RWPE1 (cell line): ENCODE results near the gene STAC2.

Experiments
- CTCF ChIA-PET: fragments of 350-600 bp; sonication (Branson Sonifier 250); formaldehyde crosslinking; extraction: SDS; loops from one replicate; lab custom pipeline; 2021; lab: Yijun Ruan, JAX
- POLR2A ChIA-PET: fragments of 400-600 bp; formaldehyde crosslinking; extraction: SDS; loops from one replicate; lab custom pipeline; 2020; ENCODE audit warnings: antibody characterized with exemption; ENCODE audit not compliant: low non-redundant PET; lab: Yijun Ruan, JAX
- DNase-seq: peaks from one replicate; pipeline ENCODE4 v3.0.0; 2012; ENCODE audit warnings: low spot score
- H3K27ac ChIP-seq: fragments of 450-650 bp; 2 replicates; pipeline ENCODE4 v1.5.1; 2017
- TF ChIP-seq, protein P1 (sequence below): fragments of 450-650 bp; conservative IDR thresholded peaks from 2 replicates; pipeline ENCODE4 v1.5.1; 2017; ENCODE audit warnings: low read depth, mild to moderate bottlenecking

The STAC2 gene

DNA sequence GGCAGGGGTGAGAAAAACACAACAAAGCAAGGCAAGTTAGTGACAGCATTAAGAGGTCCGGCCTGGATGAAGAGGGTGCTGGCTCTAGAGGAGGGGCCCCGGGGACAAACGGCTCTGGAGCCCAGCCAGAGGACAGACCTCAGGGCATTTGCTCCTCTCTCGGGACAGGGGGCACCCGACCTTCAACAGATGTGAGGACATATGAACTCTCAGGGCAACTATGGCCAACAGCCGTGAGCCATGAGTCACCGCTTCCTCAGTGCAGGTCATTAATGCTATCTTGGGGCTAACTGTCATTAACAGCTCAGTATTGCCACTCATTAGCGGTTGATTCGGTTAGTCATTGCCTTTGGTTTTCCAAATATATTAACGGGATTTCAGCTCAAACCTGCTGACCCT is 50.1 kb downstream of the STAC2 start:
- POLR2A ChIA-PET = no interaction called here
- DNase-seq = no peak
- peak overlapping the region; percentile 23; the same call in 1 of the 2 replicates for H3K27ac ChIP-seq
- TF ChIP-seq, protein P1, sequence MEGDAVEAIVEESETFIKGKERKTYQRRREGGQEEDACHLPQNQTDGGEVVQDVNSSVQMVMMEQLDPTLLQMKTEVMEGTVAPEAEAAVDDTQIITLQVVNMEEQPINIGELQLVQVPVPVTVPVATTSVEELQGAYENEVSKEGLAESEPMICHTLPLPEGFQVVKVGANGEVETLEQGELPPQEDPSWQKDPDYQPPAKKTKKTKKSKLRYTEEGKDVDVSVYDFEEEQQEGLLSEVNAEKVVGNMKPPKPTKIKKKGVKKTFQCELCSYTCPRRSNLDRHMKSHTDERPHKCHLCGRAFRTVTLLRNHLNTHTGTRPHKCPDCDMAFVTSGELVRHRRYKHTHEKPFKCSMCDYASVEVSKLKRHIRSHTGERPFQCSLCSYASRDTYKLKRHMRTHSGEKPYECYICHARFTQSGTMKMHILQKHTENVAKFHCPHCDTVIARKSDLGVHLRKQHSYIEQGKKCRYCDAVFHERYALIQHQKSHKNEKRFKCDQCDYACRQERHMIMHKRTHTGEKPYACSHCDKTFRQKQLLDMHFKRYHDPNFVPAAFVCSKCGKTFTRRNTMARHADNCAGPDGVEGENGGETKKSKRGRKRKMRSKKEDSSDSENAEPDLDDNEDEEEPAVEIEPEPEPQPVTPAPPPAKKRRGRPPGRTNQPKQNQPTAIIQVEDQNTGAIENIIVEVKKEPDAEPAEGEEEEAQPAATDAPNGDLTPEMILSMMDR = no peak
- CTCF ChIA-PET = interaction anchor here (0.6 to 3.3 kb wide), 7 partner anchors 9 to 359 kb away, joined by 3 to 38 read pairs (median 6); partner anchors contain the start of gene RPL19

DNA sequence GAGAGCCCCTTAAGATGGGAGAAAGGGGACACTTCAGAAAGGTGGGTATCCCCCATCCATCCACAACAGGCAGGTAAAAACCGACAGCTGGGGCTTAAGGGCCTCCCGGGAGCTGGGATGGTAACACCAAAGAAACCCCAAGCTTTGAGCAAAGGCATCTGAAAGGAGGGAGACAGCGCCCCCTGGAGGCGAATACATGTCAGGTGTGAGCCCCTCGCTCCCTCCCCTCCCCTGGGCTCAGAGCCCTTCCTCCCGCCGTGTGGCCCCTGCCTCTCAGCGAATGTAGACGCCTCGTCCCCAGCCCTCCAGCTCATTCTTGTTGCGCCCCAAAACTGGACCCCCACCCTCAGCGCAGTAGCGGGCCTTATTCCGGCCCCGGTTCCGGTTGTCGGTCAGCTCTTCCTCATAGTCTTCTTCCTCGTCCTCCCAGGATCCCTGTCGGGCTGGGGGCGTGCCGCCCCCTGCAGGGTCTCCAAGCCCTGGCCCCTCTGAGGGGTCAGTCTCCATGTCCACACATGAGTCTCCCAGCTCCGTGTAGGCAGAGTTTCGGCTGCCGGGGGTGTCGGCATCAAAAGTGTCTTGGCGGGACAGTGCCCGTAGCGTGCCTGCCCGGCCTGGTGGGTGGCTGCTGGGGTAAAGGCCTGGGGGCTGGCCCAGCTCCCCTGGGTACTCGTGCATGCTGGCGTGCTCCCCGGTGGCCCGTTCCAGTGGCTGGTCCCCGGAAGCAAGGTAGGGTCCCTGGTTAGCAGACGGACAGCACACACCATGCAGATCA is 50.6 kb downstream of the STAC2 start:
- POLR2A ChIA-PET = no interaction called here
- peak overlapping the region; percentile 23; the same call in 1 of the 2 replicates for H3K27ac ChIP-seq
- CTCF ChIA-PET = interaction anchor here (0.5 to 3.3 kb wide), 13 partner anchors 8 to 1332 kb away, joined by 3 to 38 read pairs (median 4); partner anchors contain the start of gene RPL19

DNA sequence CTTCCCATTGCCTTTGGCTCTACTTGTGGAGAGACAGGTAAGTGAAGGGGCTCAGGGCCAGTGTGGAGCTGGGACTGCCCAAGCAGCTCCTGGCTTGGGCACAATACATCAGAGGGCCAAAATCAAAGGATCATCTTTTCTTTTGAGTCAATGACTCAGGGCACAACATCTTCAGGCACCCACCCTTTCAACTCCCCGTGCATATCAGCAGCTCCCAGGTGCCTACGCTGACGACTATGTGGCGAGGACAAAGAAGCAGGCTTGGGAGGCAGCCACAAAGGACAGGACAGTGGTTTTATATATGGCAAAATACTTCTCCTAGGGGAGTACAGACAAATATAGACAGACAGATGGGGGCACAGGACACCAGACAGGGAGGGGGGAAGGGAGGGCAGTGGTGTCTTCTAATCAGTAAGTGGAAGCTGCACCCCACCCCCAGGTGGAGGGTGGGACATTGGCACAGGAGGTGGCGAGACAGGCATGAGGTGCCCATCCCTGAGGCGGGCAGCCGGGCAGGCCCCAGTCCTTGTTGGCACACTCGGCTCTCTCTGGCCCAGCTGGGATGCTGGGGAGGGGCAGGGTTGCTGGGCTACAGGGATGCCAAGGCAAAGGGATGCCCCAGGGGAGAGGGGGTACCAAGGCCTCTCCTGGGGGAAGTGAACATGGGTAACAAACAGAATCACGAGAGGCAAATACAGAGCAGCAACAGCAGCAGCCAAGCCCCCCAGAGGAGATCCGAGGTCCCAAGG is 52.0 kb downstream of the STAC2 start:
- ChIA-PET CTCF (interaction anchor here (1.0 to 3.3 kb wide), 3 partner anchors 9 to 17 kb away, joined by 5 to 38 read pairs (median 6); no protein-coding TSS in a partner anchor), POLR2A (interaction anchor here (0.8 kb wide), 1 partner anchor 24 kb away, joined by 3 read pairs; the partner anchor contains the start of gene CACNB1)
- TF ChIP-seq, protein P1 = no peak

More for the DNA sequence above, 50.6 kb downstream of the STAC2 start:
- TF ChIP-seq, protein P1 = peak; percentile 73
- no peak for DNase-seq

GRCh38 chr17:39173080-39173479 is 52.7 kb downstream of the STAC2 start:
- TF ChIP-seq, protein P1 = no peak
- DNase-seq = no peak
- POLR2A ChIA-PET = interaction anchor here (0.8 kb wide), 1 partner anchor 25 kb away, joined by 3 read pairs; the partner anchor contains the start of gene CACNB1

More for the DNA sequence above, 52.0 kb downstream of the STAC2 start:
- no peak for DNase-seq
- H3K27ac ChIP-seq = 0 out of 2 replicates have a peak overlapping the region, but pooled peaks have one; percentile 3

GRCh38 chr17:39171933-39172332 is 53.8 kb downstream of the STAC2 start:
- ChIA-PET POLR2A (no interaction called here), CTCF (no interaction called here)
- no peak for DNase-seq
- TF ChIP-seq, protein P1 = no peak
- no peak overlapping the region for H3K27ac ChIP-seq

More at GRCh38 chr17:39173080-39173479, 52.7 kb downstream of the STAC2 start:
- H3K27ac ChIP-seq = 0 out of 2 replicates have a peak overlapping the region, but pooled peaks have one; percentile 3
- CTCF ChIA-PET = interaction anchor here (0.7 to 3.3 kb wide), 2 partner anchors 8 kb away, joined by 4 to 38 read pairs; no protein-coding TSS in a partner anchor

- ChIA-PET CTCF (interaction anchor here (0.7 kb wide), 1 partner anchor 188 kb away, joined by 3 read pairs; no protein-coding TSS in a partner anchor), POLR2A (no interaction called here)
- no peak overlapping the region for H3K27ac ChIP-seq
- no peak for DNase-seq
- TF ChIP-seq, protein P1 = no peak
Measured at GRCh38 chr17:39170558-39170957, 55.2 kb downstream of the STAC2 start.
